Dedifferentiated amniotic fluid mesenchymal stem cell (primary cell): ENCODE data around the gene NHP2.

ENCODE experiments used
- DNase-seq: peaks from one replicate; pipeline ENCODE4 v3.0.0-alpha.2; 2016; ENCODE audit errors: extremely low spot score

The NHP2 gene

DNA sequence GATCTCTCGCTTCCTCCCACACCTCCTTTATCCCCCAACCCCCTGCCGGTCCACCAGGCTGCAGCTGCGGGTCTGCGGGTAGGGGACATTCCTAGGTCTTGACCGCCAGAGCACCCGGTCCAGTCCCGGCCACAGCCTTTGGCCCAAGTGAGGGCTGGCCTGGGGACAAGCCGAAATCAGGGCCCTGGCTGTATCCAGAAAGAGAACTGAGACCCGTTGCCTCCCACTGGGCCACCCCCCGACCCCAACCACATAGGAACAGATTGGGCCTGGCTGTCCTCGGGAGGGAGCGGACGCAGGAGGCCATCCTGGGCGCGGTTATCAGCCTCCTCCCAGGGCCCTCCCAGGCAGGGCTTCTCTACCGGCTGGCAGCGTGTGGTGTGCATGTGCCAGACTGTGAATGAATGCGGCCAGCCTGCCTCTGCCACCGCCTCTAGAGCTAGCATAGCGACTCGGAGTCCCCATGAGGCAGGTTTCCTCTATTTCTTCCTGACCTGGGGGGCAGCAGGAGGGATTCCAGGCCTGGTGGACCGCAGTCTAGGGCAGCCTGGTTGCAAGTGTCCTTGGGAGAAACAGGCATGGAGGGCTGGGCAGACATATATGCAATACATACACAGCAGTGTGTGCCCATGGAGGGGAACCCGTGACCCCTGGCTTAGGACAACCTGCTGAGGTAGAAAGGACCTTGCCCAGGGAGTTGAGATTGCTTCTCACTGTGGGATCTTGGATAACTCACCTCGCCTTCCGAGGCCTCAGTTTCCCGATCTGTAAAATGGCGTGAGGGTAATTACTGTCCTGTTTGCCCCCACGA lies 39.2 kb downstream of the NHP2 start:
- DNase-seq: no peak

DNA sequence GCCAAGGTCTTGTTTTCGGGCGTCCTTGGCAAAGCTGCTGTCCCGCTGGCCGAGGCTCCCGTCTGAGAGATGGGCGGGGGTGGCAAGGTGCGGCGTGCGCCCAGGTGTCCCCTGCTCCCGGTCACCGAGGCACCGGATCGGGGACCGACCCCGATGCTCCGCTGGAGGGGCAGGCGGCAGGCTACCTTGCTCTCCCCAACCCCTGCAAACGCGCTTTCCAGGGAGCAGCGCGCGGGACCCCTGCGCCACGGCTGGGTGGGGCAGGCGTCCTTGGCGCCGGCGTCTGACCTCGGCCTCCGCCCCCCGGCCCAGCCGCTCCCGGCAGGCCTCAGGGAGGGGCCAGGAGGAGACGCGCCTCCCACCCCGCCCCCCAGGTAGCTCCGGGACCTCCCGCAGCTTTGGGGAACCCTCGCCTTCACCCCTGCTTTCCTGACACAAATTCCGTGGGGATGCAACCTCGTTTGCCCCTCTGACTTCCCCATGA lies 39.8 kb downstream of the NHP2 start:
- no peak for DNase-seq

DNA sequence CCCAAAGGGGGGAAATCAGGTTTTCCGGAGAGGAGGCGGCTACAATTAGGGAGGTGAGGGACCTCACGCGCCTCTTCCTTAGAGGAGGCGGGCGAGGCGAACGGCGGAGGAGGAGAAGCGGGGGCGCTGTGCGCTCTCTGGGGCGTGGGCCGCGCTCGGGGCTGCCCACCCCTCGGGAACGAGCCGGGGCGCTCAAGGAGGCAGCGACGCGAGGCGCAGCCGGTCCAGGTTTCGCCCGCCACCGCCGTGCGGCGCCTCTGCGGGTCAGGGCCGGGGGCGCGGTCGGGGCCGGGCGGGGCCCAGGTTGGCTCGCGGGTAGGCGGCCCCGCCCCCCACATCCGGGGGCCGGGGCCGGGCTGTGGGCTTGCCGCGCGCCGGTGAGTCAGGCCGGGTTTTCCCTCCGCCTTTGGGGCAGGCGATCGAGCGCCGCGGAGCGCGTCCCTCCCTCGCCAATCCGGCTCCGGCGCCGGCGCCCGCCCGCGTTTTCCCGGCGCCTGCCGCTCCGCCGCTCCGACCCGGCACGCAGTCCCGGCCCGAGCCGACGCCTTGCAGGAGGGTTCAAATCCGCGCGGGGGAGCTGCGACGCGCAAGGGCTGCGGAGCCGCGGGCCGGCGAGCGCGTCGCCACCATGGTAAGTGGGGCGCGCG lies 40.4 kb downstream of the NHP2 start, which contains the start of gene N4BP3:
Gene N4BP3, plus strand, starts transcription at position 392 of the 647 bp plus-strand sequence. CDS start 6,052 bp downstream, outside the sequence.
- DNase-seq: no peak

DNA sequence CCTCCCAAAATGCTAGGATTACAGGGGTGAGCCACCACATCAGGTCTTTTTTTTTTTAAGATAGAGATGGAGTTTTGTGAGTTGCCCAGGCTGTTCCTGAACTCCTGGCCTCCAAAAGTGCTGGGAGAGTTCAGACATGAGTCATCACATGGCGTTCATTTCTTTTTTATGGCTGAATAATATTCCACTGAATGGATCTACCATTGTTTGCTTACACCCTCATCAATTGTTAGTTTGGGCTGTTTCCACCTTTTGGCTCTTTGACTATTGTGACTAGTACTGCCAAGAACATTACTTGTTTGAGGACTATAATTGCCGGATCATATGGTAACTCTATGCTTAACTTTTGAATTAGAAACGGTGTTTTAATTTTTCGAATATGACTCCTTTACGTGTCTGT lies 41.1 kb downstream of the NHP2 start:
- no peak for DNase-seq

DNA sequence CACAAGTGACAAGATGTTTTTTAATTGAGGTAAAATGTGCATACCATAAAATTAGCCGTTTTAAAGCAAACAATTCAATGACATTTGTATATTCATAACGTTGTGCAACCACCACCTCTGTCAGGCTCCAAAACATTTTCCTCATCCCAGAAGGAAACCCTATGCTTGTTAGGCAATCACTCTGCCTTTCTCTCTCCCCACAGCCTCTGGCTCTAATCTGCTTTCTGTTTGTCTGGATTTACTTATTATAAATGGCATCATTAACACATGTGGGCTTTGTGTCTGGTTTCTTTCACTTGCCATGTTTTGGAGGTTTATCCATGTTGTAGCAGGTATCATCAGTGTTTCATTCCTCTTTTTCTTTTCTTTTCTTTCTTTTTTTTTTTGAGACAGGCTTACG lies 41.8 kb downstream of the NHP2 start:
- peak; percentile 72 for DNase-seq

DNA sequence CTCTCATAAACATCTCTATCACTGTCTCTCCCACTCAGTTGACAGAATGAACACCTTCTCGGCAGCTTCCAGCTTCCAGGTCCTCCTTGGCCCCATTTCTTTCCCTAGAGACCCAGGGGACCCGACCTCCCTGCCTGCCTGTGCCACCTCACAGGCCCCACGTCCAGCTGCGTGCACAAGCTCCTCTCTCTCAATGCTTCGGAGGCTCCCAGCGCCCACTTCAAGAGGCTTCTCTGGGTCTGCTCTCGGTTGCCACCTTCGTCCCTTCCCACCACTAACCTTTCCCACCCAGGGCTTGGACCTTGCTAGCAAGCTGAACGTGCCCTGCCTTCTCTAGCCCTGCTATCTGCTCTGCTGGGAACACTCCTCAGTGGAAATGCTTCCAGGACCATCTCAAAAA lies 43.2 kb downstream of the NHP2 start:
- no peak for DNase-seq

DNA sequence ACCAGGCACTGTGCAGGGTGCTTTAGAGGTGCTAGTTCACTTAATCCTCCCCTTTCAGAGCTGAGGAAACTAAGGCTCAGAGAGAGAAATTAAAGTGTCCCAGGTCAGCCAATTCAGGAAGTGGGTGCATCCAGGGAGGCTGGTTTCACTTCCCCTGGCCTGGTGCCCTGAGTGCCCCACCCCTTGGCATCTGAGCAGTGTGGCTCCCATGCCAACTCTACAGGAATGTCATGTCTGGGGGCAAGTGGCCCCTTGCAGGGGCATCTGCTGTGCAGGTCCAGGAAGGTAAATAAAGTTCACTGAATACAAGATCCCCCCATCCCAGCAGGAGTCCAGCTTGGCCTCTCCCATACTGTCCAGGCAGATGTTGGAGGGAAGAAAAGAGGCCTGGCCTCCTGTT lies 44.7 kb downstream of the NHP2 start:
- no peak for DNase-seq

DNA sequence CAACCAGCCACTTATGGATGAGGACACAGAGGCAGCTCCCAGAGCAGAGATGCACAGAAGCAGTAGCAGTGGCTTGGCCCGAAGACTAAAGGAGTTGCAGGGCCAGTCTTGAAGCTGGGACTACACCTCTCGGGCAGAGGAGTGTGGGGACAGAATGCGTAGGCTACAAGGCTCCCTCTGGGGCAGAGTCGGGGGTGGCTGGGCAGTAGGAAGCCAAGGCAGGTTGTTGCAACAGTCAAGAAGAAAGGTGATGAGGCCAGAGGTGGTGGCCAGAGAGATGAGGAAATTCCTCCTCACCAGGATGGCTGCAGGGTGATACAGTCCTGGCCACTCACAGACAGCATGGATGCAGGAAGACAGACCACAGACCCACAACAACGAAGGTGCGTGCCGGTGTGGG lies 45.2 kb downstream of the NHP2 start:
- DNase-seq: no peak

DNA sequence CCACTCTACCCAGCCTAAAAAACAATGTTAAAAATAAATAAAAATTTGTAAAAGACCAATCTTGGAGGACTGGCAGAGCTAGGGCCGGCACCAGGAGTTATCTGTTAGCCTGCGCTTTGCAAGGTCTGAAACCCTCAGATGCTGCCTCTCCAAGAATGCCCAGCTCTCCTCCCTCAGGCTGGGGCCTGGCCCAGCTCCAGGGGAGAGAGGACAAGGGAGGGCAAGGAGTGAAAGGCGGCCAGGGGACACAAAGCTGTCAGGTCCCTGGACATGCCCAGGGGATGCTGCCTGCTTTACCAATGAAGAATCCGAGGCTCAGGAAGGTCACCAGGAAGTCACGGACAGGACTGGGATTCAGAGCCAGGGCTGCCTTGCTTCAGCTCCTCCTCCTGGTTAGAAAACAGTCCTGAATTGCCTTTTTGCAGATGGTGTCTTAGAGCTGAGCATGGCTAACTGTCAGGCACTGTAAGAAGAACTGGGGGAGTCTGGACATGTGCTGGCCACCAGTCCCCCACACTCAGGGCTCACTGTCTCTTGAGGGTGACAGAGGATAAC lies 45.9 kb downstream of the NHP2 start:
- no peak for DNase-seq

DNA sequence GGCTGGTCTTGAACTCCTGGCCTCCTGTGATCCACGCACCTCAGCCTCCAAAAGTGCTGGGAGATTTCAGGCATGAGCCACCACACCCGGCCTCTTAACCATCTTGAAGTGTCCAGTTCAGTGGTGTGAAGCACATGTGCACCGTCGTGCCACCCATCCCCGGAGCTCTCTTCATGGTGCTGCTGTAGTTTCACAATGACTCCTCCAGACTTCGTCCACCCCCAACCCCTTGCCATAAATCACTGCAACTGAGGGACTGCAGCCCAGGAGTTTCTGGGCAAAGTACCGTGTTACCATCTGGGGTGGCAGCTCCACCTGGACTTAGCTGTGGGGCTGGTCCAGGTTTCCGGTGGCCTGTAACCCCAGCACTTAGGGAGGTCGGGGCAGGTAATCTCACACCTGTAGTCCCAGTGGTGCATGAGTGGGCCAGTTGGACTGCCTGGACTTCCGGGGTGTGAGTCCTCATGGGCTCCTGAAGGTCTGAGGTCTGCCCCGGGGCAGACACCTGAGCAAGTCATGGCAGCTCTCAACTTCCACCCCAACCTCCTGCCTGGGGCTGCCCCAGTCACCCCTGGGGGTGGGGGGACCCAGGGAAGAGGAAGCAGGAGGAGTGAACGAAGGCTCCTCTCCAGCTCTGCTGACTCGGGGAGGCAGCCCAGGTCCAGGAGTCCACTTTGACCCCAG lies 47.0 kb downstream of the NHP2 start:
- no peak for DNase-seq

DNA sequence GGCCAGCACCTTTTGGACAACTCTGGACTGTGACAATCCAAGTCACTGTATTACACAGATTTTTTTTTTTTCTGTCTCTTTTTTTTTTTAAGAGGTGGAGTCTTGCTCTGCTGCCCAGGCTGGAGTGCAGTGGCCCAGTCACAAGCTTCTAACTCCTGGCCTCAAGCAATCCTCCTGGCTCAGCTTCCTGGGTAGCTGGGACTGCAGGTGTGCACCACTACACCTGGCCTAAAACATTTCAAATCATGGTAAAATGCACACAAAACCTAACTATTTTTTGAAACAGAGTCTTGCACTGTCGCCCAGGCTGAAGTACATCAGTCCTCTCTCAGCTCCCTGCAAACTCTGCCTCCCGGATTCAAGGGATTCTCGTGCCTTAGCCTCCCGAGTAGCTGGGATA lies 47.6 kb downstream of the NHP2 start:
- DNase-seq: no peak

DNA sequence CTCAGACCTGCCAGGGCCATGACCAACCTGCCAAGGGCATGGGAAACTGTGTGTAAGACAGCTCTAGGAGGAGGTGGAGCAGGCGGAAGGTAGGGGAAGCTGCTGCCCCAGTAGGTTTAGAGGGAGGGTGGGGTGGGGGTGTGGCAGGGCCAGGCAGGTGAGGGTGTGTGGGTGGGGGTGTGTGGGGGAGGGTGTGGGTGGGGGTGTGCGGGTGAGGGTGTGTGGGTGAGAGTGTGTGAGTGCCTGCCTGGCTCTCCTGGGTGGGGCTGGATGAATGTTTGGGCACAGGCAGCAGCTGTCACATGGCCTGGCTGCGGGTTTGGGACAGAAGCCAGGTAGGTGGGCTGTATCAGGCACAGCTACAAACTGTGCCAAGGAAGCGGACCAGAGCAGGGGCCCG lies 49.2 kb downstream of the NHP2 start:
- DNase-seq: no peak

DNA sequence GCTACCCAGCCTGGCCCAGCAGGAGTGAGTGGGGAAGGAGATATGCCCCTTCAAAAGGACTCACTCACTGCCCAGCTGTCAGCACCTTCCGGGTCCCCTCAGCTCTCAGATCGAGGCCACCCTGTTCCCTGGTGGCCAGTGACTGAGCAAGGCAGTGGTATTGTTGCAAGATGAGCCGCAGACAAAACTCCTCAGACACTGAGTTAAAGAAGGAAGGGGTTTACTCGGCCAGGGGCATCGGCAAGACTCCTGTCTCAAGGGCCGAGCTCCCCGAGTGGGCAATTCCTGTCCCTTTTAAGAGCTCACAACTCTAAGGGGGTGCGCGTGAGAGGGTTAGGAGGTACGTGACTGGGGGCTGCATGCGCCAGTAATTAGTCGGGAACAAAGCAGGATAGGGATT lies 50.1 kb downstream of the NHP2 start:
- no peak for DNase-seq
